H1 (cell line): ENCODE results near the gene OR10G3. TPM values are rescaled to one million over a fixed set of nuclear protein-coding genes. Genes with fewer than 3 reads are reported as not detected.

Source experiments
- ASH2L ChIP-seq: fragments of 200-600, 300-600 bp; sonication (generic); IDR thresholded peaks from one replicate; pipeline ENCODE4 v1.7.1; 2017; ENCODE audit warnings: low read length
- EP300 ChIP-seq, 2 experiments: IDR thresholded peaks; 1 replicate in 1 of 2; 2 replicates in 1 of 2; pipeline ENCODE4 v1.6.1; 2011 to 2012; ENCODE audit warnings: low read depth in 2 of 2, low read length in 2 of 2, mild to moderate bottlenecking in 2 of 2, borderline replicate concordance in 1 of 2, inconsistent platforms in 1 of 2, moderate library complexity in 1 of 2
- EZH2 ChIP-seq: fragments of 200-600 bp; sonication (generic); IDR thresholded peaks from 2 replicates; pipeline ENCODE4 v1.7.1; 2012; ENCODE audit warnings: low read depth, mild to moderate bottlenecking, moderate library complexity, low read length, inconsistent platforms; ENCODE audit not compliant: severe bottlenecking
- PHF8 ChIP-seq: fragments of 200-600 bp; sonication (generic); conservative IDR thresholded peaks from 2 replicates; pipeline ENCODE4 v1.7.1; 2012; ENCODE audit warnings: low read depth, mild to moderate bottlenecking, inconsistent platforms, low read length, moderate library complexity
- RBBP5 ChIP-seq: IDR thresholded peaks from 2 replicates; pipeline ENCODE4 v1.7.1; 2012; ENCODE audit warnings: low read depth, mild to moderate bottlenecking, inconsistent platforms, low read length, moderate library complexity, borderline replicate concordance
- RNF2 ChIP-seq: fragments of 200-900, 300-1000 bp; sonication (generic); IDR thresholded peaks from 2 replicates; pipeline ENCODE4 v1.7.1; 2016; ENCODE audit warnings: borderline replicate concordance, low read depth, mild to moderate bottlenecking, antibody characterized with exemption, low read length; ENCODE audit not compliant: poor library complexity, severe bottlenecking; ENCODE audit errors: missing control alignments
- polyA plus RNA-seq, 7 experiments: library from polyadenylated mRNA; depleted of rRNA in 3 of 7; stranded (reverse) in 5 of 7; unstranded in 2 of 7; fragments of >200 nt in 5 of 7; fragments of 200-250 nt in 2 of 7; gene quantifications; 1 replicate in 5 of 7; 2 replicates in 1 of 7; 4 replicates in 1 of 7; pipeline versions ENCODE4 v1.2.1 to v1.2.3, GENCODE V29; 2011 to 2013; ENCODE audit warnings: missing spikeins in 2 of 7, mixed read lengths in 2 of 7
- total RNA-seq: library from RNA; stranded (reverse); fragmentation: NEBNext Ultra II Directional; extraction: Animal tissue kit (Norgen Biotek cat#: 25700); gene quantifications from 2 replicates; pipeline ENCODE4 v1.2.1, GENCODE V29; 2021

The OR10G3 gene
- total and polyA plus RNA-seq, 2 of the 8 experiments (the other 6 are each of a cell fraction or from before 2014, with no cell fraction given) = not detected

DNA sequence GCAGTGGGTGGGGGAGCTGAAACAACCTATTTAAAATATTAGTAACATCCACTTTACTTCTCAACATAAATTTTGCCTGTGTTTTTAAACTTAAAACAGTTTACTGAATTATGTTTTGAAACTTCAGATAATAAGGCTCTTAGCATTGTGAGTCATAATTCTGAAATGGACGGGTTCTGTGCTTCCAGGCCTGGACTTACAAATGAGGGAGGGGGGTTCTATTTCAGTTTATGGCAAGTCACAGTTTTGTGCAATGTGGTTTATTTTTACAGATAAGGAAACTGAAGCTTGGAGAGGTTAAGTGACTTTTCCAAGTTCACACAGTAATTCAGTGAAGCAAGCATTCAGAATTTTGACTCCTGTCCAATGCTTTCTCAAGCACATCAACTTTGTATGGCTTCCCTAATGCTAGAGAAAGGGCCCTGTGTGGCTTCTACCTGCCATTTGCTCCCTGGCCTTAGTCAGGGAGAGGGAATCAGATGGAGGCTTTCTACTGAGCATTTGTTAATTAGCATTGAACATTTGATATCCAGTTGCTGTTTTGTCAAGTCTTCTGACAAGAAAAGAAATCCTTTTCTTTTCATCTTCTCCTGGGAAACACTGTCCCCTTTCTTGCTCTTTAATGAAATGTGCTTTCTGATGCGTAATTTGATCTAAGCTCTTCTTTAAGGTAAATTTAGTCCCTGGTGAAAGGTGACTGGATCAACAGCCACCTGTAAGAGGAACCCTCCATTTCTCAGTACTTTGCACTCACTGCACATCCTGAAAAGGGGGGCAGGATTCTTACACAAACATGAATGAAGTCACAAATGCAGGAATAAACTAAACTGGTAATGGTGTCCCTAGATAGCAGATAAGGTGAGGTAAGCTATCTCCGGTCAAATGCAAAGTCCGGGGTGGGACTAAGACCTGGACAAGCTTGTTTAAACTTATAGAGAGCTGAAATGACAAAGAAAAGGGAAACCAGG is 51.2 kb downstream of the OR10G3 start (continued):
- TF ChIP-seq RNF2 = no peak
- TF ChIP-seq EZH2 = no peak
- no peak for TF ChIP-seq RBBP5
- TF ChIP-seq ASH2L = no peak
- no peak for TF ChIP-seq EP300 (IDR thresholded peaks at IDR 0.05; ENCODE audit: borderline replicate concordance in 1 of 2, low read depth in 2 of 2, low read length in 2 of 2)
- TF ChIP-seq PHF8 = no peak
